OCI-LY1 (cell line): Measurements from ENCODE around the gene MXRA8.

Experiments
- H2AFZ ChIP-seq: fragments of 200-600 bp; sonication (generic), shearing (Covaris generic); 2 replicates; pipeline ENCODE4 v1.6.0; 2014; ENCODE audit warnings: antibody characterized with exemption, mild to moderate bottlenecking, low read length
- H3F3A ChIP-seq: fragments of 200-600 bp; sonication (generic), shearing (Covaris generic); 2 replicates; pipeline ENCODE4 v1.6.0; 2014; ENCODE audit warnings: mild to moderate bottlenecking, antibody characterized with exemption, low read length, moderate library complexity; ENCODE audit not compliant: insufficient read depth
- H3K27ac ChIP-seq: fragments of 200-600 bp; sonication (generic); 2 replicates; pipeline ENCODE4 v1.5.1; 2014; ENCODE audit warnings: low read length, mixed run types, mild to moderate bottlenecking, low read depth; ENCODE audit not compliant: poor library complexity, severe bottlenecking
- H3K27me3 ChIP-seq: fragments of 200-600 bp; sonication (generic); 2 replicates; pipeline ENCODE4 v1.6.0; 2014; ENCODE audit warnings: antibody characterized with exemption, mild to moderate bottlenecking, low read length, moderate library complexity; ENCODE audit not compliant: insufficient read depth
- H3K36me3 ChIP-seq: fragments of 200-600 bp; sonication (generic); 2 replicates; pipeline ENCODE4 v1.6.1; 2014; ENCODE audit warnings: mild to moderate bottlenecking, antibody characterized with exemption, low read length, moderate library complexity, mixed read lengths; ENCODE audit not compliant: insufficient read depth
- H3K4me1 ChIP-seq: fragments of 200-600 bp; sonication (generic); 2 replicates; pipeline ENCODE4 v1.5.1; 2014; ENCODE audit warnings: mild to moderate bottlenecking, low read length, moderate library complexity; ENCODE audit not compliant: insufficient read depth, severe bottlenecking
- H3K4me2 ChIP-seq: fragments of 200-600 bp; sonication (generic), shearing (Covaris generic); 2 replicates; pipeline ENCODE4 v1.6.1; 2014; ENCODE audit warnings: low read length
- H3K4me3 ChIP-seq: fragments of 200-600 bp; sonication (generic); 2 replicates; pipeline ENCODE4 v1.5.1; 2014; ENCODE audit warnings: low read length, low read depth, mild to moderate bottlenecking, mixed read lengths; ENCODE audit not compliant: poor library complexity, severe bottlenecking
- H3K79me2 ChIP-seq: fragments of 200-600 bp; shearing (Covaris generic); 2 replicates; pipeline ENCODE4 v1.6.1; 2016; ENCODE audit warnings: mixed run types, low read length, mixed read lengths; ENCODE audit not compliant: insufficient read depth
- H3K9ac ChIP-seq: fragments of 200-600 bp; sonication (generic), shearing (Covaris generic); 2 replicates; pipeline ENCODE4 v1.6.1; 2014; ENCODE audit warnings: mild to moderate bottlenecking, low read length, mixed read lengths
- H3K9me2 ChIP-seq: fragments of 200-600 bp; sonication (generic), shearing (Covaris generic); 2 replicates; pipeline ENCODE4 v1.6.1; 2014; ENCODE audit warnings: low read depth, mild to moderate bottlenecking, low read length, mixed read lengths
- H3K9me3 ChIP-seq: fragments of 200-600 bp; shearing (Covaris generic); 2 replicates; pipeline ENCODE4 v1.6.1; 2014; ENCODE audit warnings: low read length, mixed read lengths
- H4K20me1 ChIP-seq: fragments of 200-600 bp; sonication (generic), shearing (Covaris generic); 2 replicates; pipeline ENCODE4 v1.6.0; 2016; ENCODE audit warnings: mild to moderate bottlenecking, low read length; ENCODE audit not compliant: insufficient read depth
- EZH2 ChIP-seq: fragments of 200-600 bp; sonication (generic), shearing (Covaris generic); IDR thresholded peaks from 2 replicates; pipeline ENCODE4 v1.8.0; 2017; ENCODE audit warnings: borderline replicate concordance, mixed run types, mild to moderate bottlenecking, antibody characterized with exemption, low read length, moderate library complexity, mixed read lengths
- TF ChIP-seq, protein P1 (sequence below): fragments of 200-600 bp; sonication (generic), shearing (Covaris generic); IDR thresholded peaks from 2 replicates; pipeline ENCODE4 v1.5.1; 2017; ENCODE audit warnings: mild to moderate bottlenecking, antibody characterized with exemption, low read length, moderate library complexity, mixed read lengths

Gene MXRA8

DNA sequence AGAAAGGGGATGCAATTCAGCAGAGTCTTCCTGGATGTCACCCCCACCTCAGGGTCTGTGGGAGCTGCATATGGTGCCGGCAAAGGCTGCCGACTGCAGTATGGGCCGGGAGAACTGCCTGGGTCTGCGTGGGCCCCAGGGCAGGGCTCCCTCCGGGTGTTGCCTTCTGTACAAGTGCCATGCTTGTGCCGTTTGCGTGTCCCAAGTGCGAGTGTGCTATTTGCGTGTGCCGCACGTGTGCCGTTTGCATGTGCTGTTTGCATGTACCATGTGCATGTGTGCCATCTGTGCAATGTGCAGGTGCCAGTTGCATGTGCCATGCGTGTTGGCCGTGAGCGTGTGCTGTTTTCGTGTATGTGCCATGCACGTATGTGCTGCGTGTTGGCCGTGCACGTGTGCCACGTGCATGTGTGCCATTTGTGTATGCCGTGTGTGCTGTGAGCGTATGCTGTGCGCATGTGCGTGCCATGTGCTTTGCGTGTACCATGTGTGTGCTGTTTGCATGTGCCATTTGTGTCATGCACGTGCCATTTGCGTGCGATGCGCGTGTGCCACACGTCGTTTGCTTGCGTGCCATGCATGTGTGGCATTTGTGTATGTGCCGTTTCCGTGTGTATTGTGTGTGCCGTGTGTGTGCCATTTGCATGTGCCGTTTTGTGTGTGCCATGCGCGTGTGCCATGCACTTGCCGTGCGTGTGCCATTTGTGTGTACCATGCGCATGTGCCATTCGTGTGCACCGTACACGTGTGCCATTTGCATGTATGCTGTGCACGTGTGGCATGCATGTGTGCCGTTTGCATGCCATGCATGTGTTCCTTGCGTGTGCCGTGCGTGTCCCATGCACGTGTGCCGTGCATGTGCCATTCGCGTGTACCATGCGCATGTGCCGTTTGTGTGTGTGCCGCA lies 28.8 kb downstream of the MXRA8 start:
- H3K27ac ChIP-seq, result no peak overlapping the region
- H3K27me3 ChIP-seq, result no peaks in the 10 kb centered on the region
- no peak overlapping the region for H3K4me2 ChIP-seq
- peaks cover 16% of the 10 kb centered on the region for H3K4me1 ChIP-seq
- H3K9me3 ChIP-seq, result no peaks in the 10 kb centered on the region
- no peaks in the 10 kb centered on the region for H4K20me1 ChIP-seq
- no peak overlapping the region for H2AFZ ChIP-seq
- no peaks in the 10 kb centered on the region for H3K9me2 ChIP-seq
- TF ChIP-seq EZH2, result no peak
- TF ChIP-seq, protein P1, sequence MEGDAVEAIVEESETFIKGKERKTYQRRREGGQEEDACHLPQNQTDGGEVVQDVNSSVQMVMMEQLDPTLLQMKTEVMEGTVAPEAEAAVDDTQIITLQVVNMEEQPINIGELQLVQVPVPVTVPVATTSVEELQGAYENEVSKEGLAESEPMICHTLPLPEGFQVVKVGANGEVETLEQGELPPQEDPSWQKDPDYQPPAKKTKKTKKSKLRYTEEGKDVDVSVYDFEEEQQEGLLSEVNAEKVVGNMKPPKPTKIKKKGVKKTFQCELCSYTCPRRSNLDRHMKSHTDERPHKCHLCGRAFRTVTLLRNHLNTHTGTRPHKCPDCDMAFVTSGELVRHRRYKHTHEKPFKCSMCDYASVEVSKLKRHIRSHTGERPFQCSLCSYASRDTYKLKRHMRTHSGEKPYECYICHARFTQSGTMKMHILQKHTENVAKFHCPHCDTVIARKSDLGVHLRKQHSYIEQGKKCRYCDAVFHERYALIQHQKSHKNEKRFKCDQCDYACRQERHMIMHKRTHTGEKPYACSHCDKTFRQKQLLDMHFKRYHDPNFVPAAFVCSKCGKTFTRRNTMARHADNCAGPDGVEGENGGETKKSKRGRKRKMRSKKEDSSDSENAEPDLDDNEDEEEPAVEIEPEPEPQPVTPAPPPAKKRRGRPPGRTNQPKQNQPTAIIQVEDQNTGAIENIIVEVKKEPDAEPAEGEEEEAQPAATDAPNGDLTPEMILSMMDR, result no peak
- H3K36me3 ChIP-seq, result no peaks in the 10 kb centered on the region
- H3K9ac ChIP-seq, result no peak overlapping the region
- no peaks in the 10 kb centered on the region for H3K79me2 ChIP-seq
- H3F3A ChIP-seq, result no peaks in the 10 kb centered on the region
- no peak overlapping the region for H3K4me3 ChIP-seq

DNA sequence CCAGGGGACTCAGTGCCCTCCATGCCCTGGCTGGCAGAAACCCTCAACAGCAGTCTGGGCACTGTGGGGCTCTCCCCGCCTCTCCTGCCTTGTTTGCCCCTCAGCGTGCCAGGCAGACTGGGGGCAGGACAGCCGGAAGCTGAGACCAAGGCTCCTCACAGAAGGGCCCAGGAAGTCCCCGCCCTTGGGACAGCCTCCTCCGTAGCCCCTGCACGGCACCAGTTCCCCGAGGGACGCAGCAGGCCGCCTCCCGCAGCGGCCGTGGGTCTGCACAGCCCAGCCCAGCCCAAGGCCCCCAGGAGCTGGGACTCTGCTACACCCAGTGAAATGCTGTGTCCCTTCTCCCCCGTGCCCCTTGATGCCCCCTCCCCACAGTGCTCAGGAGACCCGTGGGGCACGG lies 30.1 kb downstream of the MXRA8 start:
- peaks cover 4% of the 10 kb centered on the region for H3K79me2 ChIP-seq
- no peaks in the 10 kb centered on the region for H3K27me3 ChIP-seq
- no peak overlapping the region for H3K9ac ChIP-seq
- H2AFZ ChIP-seq, result no peak overlapping the region
- H3F3A ChIP-seq, result no peaks in the 10 kb centered on the region
- TF ChIP-seq EZH2, result no peak
- TF ChIP-seq, protein P1, result no peak
- H3K4me1 ChIP-seq, result peaks cover 21% of the 10 kb centered on the region
- H3K9me2 ChIP-seq, result no peaks in the 10 kb centered on the region
- no peaks in the 10 kb centered on the region for H3K9me3 ChIP-seq
- no peak overlapping the region for H3K27ac ChIP-seq
- no peak overlapping the region for H3K4me2 ChIP-seq
- no peaks in the 10 kb centered on the region for H4K20me1 ChIP-seq
- no peak overlapping the region for H3K4me3 ChIP-seq
- H3K36me3 ChIP-seq, result no peaks in the 10 kb centered on the region

DNA sequence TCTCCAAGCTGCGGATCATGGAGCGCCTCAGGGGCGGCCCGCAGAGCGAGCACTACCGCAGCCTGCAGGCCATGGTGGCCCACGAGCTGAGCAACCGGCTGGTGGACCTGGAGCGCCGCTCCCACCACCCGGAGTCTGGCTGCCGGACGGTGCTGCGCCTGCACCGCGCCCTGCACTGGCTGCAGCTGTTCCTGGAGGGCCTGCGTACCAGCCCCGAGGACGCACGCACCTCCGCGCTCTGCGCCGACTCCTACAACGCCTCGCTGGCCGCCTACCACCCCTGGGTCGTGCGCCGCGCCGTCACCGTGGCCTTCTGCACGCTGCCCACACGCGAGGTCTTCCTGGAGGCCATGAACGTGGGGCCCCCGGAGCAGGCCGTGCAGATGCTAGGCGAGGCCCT lies 31.1 kb downstream of the MXRA8 start:
- TF ChIP-seq, protein P1, result no peak
- TF ChIP-seq EZH2, result no peak
- H3K9ac ChIP-seq, result no peak overlapping the region
- H3K4me2 ChIP-seq, result no peak overlapping the region
- no peak overlapping the region for H2AFZ ChIP-seq
- no peaks in the 10 kb centered on the region for H3K9me3 ChIP-seq
- H3K4me3 ChIP-seq, result no peak overlapping the region
- no peak overlapping the region for H3K27ac ChIP-seq
- no peaks in the 10 kb centered on the region for H4K20me1 ChIP-seq
- no peaks in the 10 kb centered on the region for H3K27me3 ChIP-seq
- H3K4me1 ChIP-seq, result peaks cover 26% of the 10 kb centered on the region
- H3F3A ChIP-seq, result no peaks in the 10 kb centered on the region
- H3K9me2 ChIP-seq, result no peaks in the 10 kb centered on the region
- H3K79me2 ChIP-seq, result peaks cover 10% of the 10 kb centered on the region
- H3K36me3 ChIP-seq, result no peaks in the 10 kb centered on the region
